Activated naive CD8-positive, alpha-beta T cell treated with anti-CD3 and anti-CD28 coated beads for 36 hours (primary cell): ENCODE measurements around the gene ZFR2. TPM values are rescaled to one million over a fixed set of nuclear protein-coding genes. Genes with fewer than 3 reads are reported as not detected.

Experiments used
- DNase-seq: peaks from one replicate; pipeline ENCODE4 v3.0.0; 2021
- H3K27ac Mint-ChIP-seq: one replicate; pipeline ENCODE4 v1.8.0; 2022; ENCODE audit warnings: mild to moderate bottlenecking, moderate library complexity, mixed read lengths
- H3K27me3 Mint-ChIP-seq: one replicate; pipeline ENCODE4 v1.8.0; 2022; ENCODE audit warnings: mild to moderate bottlenecking, mixed read lengths
- H3K36me3 Mint-ChIP-seq: one replicate; pipeline ENCODE4 v1.8.0; 2021; ENCODE audit warnings: mild to moderate bottlenecking, mixed read lengths
- H3K4me1 Mint-ChIP-seq: one replicate; pipeline ENCODE4 v1.8.0; 2021; ENCODE audit warnings: mixed read lengths
- H3K4me3 Mint-ChIP-seq: one replicate; pipeline ENCODE4 v1.8.0; 2022; ENCODE audit warnings: mild to moderate bottlenecking, moderate library complexity, mixed read lengths
- H3K9me3 Mint-ChIP-seq: one replicate; pipeline ENCODE4 v1.8.0; 2022; ENCODE audit warnings: mixed read lengths
- total RNA-seq, 2 experiments: library from RNA; stranded (reverse); gene quantifications; one replicate each; pipeline ENCODE4 v1.2.3, GENCODE V29; 2021

ZFR2 gene
- total RNA-seq, 2 experiments from 2014 or later: 0.54 to 0.84 TPM

GRCh38 chr19:3852614-3853254 is 16.1 kb downstream of the ZFR2 start:
- Mint-ChIP-seq H3K9me3 (peaks cover 12% of the 10 kb centered on the region), H3K4me3 (no peak overlapping the region), H3K27ac (no peak overlapping the region), H3K36me3 (peaks cover 8% of the 10 kb centered on the region), H3K4me1 (no peaks in the 10 kb centered on the region), H3K27me3 (no peaks in the 10 kb centered on the region)
- no peak for DNase-seq

GRCh38 chr19:3852177-3852511 is 16.7 kb downstream of the ZFR2 start:
- H3K9me3 Mint-ChIP-seq: peaks cover 12% of the 10 kb centered on the region
- DNase-seq: no peak
- no peaks in the 10 kb centered on the region for H3K27me3 Mint-ChIP-seq
- H3K27ac Mint-ChIP-seq: no peak overlapping the region
- H3K36me3 Mint-ChIP-seq: peaks cover 8% of the 10 kb centered on the region
- H3K4me1 Mint-ChIP-seq: no peaks in the 10 kb centered on the region
- no peak overlapping the region for H3K4me3 Mint-ChIP-seq

- H3K9me3 Mint-ChIP-seq: peaks cover 12% of the 10 kb centered on the region
- DNase-seq: no peak
- peaks cover 8% of the 10 kb centered on the region for H3K36me3 Mint-ChIP-seq
- H3K27me3 Mint-ChIP-seq: no peaks in the 10 kb centered on the region
- H3K4me3 Mint-ChIP-seq: no peak overlapping the region
- no peak overlapping the region for H3K27ac Mint-ChIP-seq
- H3K4me1 Mint-ChIP-seq: no peaks in the 10 kb centered on the region
Measured at GRCh38 chr19:3851254-3852176, 17.3 kb downstream of the ZFR2 start.

DNA sequence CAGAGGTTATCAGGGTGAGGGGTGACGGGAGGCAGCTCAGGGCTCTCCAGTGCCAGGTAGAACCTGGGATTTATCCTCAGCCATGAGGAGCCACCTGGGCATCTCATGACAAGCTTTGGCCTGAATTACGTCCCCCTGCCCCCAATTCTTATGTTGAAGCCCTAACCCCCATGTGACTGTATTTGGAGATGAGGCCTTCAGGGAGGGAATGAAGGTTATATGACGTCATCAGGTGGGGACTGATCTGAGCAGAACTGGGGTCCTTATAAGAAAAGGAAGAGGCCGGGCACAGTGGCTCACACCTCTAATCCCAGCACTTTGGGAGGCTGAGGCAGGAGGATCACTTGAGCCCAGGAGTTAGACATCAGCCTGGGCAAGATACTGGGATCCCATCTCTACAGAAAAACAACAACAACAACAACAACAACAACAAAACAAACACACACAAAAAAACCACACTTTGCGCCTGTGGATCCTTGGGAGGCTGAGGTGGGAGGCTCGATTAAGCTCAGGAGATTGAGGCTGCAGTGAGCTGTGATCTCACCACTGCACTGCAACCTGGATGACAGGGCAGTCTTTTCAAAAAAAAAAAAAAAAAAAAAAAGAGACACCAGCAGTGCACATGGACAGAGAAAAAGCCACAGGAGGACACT is 18.4 kb downstream of the ZFR2 start:
- H3K4me3 Mint-ChIP-seq: no peak overlapping the region
- H3K4me1 Mint-ChIP-seq: no peaks in the 10 kb centered on the region
- no peaks in the 10 kb centered on the region for H3K27me3 Mint-ChIP-seq
- DNase-seq: no peak
- H3K9me3 Mint-ChIP-seq: peaks cover 12% of the 10 kb centered on the region
- H3K27ac Mint-ChIP-seq: no peak overlapping the region
- H3K36me3 Mint-ChIP-seq: peaks cover 8% of the 10 kb centered on the region

DNA sequence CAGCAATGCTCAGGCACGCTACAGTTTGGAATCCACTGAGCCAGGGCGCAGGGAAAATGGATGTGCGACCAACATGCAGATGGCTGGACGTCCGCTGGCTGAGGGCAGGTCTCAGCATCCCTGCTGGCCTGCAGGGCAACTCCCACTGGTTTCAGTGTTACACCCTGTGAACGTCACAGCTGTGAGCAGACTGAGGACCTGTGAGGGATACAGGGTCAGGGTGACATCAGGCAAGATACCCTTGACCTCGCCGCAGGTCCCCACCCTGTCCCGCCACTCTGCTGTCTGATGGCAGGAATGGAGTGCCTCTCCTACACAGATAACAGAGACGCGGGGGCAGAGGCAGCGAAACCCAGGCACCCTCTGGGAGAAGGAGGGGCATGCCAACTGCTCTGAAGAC is 19.1 kb downstream of the ZFR2 start:
- no peak for DNase-seq
- no peaks in the 10 kb centered on the region for H3K27me3 Mint-ChIP-seq
- peaks cover 12% of the 10 kb centered on the region for H3K9me3 Mint-ChIP-seq
- no peaks in the 10 kb centered on the region for H3K4me1 Mint-ChIP-seq
- H3K4me3 Mint-ChIP-seq: no peak overlapping the region
- peaks cover 8% of the 10 kb centered on the region for H3K36me3 Mint-ChIP-seq
- H3K27ac Mint-ChIP-seq: no peak overlapping the region

- Mint-ChIP-seq H3K4me3 (no peak overlapping the region), H3K27ac (no peak overlapping the region), H3K36me3 (peaks cover 8% of the 10 kb centered on the region), H3K9me3 (peaks cover 12% of the 10 kb centered on the region), H3K27me3 (no peaks in the 10 kb centered on the region), H3K4me1 (no peaks in the 10 kb centered on the region)
- peak; percentile 47 for DNase-seq
Measured at GRCh38 chr19:3849092-3849491, 19.7 kb downstream of the ZFR2 start.

DNA sequence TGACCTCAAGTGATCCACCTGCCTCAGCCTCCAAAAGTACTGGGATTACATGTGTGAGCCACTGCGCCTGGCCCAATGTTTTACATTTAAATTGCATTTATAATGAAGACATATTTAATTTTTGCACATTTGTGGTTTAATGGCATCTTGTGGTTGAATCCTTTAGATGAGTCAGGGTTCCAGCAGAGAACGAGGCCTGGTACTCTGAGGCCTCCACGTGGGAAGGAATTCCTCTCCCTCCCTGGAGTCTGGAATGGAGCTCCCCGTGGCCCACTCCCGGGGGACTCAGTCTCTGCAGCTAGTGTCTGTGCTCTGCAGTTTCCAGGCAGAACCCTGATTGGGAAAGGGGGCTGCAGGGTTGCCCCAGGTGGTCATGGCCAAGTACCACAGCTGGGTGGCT is 24.2 kb downstream of the ZFR2 start:
- Mint-ChIP-seq H3K4me3 (no peak overlapping the region), H3K27me3 (no peaks in the 10 kb centered on the region), H3K36me3 (no peaks in the 10 kb centered on the region), H3K9me3 (no peaks in the 10 kb centered on the region), H3K4me1 (no peaks in the 10 kb centered on the region), H3K27ac (no peak overlapping the region)
- no peak for DNase-seq

DNA sequence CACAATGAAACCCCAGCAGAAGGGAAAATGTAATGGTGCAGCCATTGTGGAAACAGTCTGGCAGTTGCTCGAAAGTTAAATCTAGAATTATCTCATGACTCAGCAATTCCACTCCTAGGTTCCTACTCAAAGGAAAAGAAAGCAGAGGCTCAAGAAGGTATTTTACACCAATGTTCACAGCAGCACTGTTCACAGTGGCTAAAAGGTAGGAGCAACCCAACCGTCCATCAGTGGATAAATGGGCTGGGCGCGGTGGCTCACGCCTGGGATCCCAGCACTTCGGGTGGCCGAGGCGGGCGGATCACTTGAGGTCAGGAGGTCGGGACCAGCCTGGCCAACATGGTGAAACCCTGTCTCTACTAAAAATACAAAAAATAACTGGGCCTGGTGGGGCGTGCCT is 25.9 kb downstream of the ZFR2 start:
- H3K36me3 Mint-ChIP-seq: no peaks in the 10 kb centered on the region
- H3K4me3 Mint-ChIP-seq: no peak overlapping the region
- no peaks in the 10 kb centered on the region for H3K4me1 Mint-ChIP-seq

DNA sequence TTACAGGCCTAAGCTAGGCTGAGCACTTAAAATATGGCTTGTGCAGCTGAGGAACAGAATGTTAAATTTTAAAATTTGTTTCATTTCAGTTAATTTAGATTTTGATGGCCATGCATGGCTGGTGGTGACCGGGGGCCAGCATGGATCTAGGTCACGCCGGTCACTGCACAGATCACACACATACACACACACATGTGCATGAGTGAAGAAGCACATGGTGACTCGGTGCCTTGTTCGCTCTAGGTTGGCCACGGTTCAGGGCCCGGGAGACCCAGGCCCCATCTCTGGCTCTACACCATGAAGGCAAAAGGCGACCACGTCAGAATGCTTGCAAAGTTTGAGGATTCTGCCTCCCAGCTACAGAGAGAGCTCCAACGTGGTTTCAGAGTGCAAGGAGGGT is 28.0 kb downstream of the ZFR2 start:
- no peak for DNase-seq
- no peaks in the 10 kb centered on the region for H3K36me3 Mint-ChIP-seq
- H3K27me3 Mint-ChIP-seq: no peaks in the 10 kb centered on the region
- H3K9me3 Mint-ChIP-seq: peaks cover 12% of the 10 kb centered on the region
- peaks cover 3% of the 10 kb centered on the region for H3K4me1 Mint-ChIP-seq
- H3K27ac Mint-ChIP-seq: no peak overlapping the region
- no peak overlapping the region for H3K4me3 Mint-ChIP-seq

More for the DNA sequence above, 25.9 kb downstream of the ZFR2 start:
- H3K27me3 Mint-ChIP-seq: no peaks in the 10 kb centered on the region
- H3K9me3 Mint-ChIP-seq: peaks cover 2% of the 10 kb centered on the region
- H3K27ac Mint-ChIP-seq: no peak overlapping the region
- no peak for DNase-seq

DNA sequence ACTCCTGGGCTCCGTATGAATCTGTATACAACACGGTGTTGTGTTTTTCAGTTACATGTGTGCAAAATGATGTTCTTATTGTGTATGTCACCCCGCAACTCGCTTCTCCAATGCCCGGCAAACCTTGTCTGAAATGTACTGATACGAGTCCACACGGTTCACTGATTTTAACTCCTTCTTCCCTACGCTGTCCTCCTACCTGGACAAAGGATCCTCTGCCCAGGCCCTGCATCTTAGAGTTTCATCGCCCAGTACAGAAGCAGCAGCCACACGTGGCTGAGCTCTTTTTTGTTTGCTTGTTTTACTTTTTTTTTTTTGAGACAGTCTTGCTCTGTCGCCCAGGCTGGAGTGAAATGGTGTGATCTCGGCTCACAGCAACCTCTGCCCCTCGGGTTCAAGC is 28.9 kb downstream of the ZFR2 start:
- DNase-seq: no peak
- H3K4me3 Mint-ChIP-seq: no peak overlapping the region
- no peaks in the 10 kb centered on the region for H3K27me3 Mint-ChIP-seq
- H3K27ac Mint-ChIP-seq: no peak overlapping the region
- peaks cover 12% of the 10 kb centered on the region for H3K9me3 Mint-ChIP-seq
- no peaks in the 10 kb centered on the region for H3K36me3 Mint-ChIP-seq
- H3K4me1 Mint-ChIP-seq: peaks cover 3% of the 10 kb centered on the region

DNA sequence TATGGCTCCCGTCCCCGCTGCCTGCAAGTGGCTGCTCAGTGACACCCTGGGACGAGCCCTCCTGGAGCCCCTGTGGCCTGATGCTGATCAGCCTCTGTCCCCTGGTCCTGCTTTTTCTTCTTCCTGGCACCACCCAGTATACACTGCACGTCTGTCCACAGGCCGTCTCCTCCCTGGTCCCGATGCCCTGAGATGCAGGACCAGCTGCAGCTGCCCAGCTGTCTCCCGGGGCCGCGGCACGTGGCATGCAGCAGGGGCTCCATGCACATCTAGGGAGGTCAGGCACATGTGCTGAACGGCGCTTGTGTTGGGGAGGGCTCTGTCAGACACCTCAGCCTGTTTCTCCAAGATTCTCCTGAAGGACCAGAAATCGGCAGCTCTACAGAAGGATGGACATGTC is 30.2 kb downstream of the ZFR2 start:
- H3K27ac Mint-ChIP-seq: no peak overlapping the region
- H3K9me3 Mint-ChIP-seq: peaks cover 12% of the 10 kb centered on the region
- no peaks in the 10 kb centered on the region for H3K36me3 Mint-ChIP-seq
- peaks cover 3% of the 10 kb centered on the region for H3K4me1 Mint-ChIP-seq
- DNase-seq: no peak
- no peak overlapping the region for H3K4me3 Mint-ChIP-seq
- H3K27me3 Mint-ChIP-seq: no peaks in the 10 kb centered on the region

DNA sequence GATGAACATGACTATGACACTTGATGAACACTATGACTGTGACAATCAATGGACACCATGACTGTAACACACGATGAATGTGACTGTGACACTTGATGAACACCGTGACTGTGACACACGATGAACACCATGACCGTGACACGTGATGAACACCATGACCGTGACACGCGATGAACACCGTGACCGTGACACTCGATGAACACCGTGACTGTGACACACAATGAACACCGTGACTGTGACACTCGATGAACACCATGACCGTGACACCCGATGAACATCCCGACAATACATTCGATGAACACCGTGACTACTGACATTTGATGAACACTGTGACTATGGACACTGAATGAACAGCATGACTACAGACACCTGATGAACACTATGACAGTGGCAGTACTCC is 30.9 kb downstream of the ZFR2 start:
- no peak for DNase-seq
- Mint-ChIP-seq H3K36me3 (no peaks in the 10 kb centered on the region), H3K4me1 (peaks cover 3% of the 10 kb centered on the region), H3K4me3 (no peak overlapping the region), H3K9me3 (peaks cover 12% of the 10 kb centered on the region), H3K27ac (no peak overlapping the region), H3K27me3 (no peaks in the 10 kb centered on the region)

GRCh38 chr19:3837332-3837731 is 31.5 kb downstream of the ZFR2 start:
- no peak overlapping the region for H3K27ac Mint-ChIP-seq
- H3K27me3 Mint-ChIP-seq: no peaks in the 10 kb centered on the region
- DNase-seq: no peak
- no peak overlapping the region for H3K4me3 Mint-ChIP-seq
- no peaks in the 10 kb centered on the region for H3K36me3 Mint-ChIP-seq
- H3K4me1 Mint-ChIP-seq: peaks cover 3% of the 10 kb centered on the region
- peaks cover 12% of the 10 kb centered on the region for H3K9me3 Mint-ChIP-seq

DNA sequence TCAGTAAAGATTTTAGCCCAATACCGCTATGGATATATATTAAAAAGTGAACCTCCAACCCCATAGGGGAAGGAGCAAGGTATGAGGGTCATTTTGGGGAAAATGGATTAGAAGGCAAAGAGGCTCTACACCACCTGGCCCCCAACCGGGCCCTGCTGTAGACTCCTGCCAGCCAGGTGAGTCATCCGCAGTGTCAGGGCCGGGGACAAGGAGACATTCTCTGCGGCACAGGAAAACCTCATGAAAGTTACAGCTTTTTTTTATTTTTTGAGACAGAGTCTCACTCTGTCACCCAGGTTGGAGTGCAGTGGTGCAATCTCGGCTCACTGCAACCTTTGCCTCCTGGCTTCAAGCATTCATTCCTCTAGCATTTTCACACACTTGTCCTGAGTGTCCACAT is 32.0 kb downstream of the ZFR2 start:
- no peak for DNase-seq
- no peak overlapping the region for H3K27ac Mint-ChIP-seq
- H3K9me3 Mint-ChIP-seq: peaks cover 12% of the 10 kb centered on the region
- peaks cover 3% of the 10 kb centered on the region for H3K4me1 Mint-ChIP-seq
- no peaks in the 10 kb centered on the region for H3K36me3 Mint-ChIP-seq
- H3K4me3 Mint-ChIP-seq: no peak overlapping the region
- H3K27me3 Mint-ChIP-seq: no peaks in the 10 kb centered on the region

DNA sequence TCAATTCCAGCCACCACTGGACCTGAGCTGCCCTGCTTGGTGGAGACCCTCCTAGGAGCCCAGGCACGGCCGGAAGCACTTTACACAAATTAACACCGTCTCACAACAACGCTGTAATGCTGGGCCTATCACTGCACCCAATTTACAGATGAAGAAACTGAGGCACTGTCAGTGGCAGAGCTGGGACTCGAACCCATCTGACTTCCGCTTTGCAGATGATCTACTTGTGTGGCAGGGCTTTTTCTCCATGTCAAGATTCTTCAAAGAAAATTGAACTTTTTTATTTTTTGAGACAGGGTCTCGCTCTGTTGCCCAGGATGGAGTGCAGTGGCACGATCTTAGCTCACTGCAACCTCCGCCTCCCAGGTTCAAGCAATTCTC is 33.8 kb downstream of the ZFR2 start:
- Mint-ChIP-seq H3K27ac (no peak overlapping the region), H3K4me3 (no peak overlapping the region), H3K9me3 (peaks cover 12% of the 10 kb centered on the region), H3K4me1 (peaks cover 3% of the 10 kb centered on the region), H3K27me3 (no peaks in the 10 kb centered on the region), H3K36me3 (no peaks in the 10 kb centered on the region)
- no peak for DNase-seq
